Bronchial epithelial cell (primary cell): Measurements from ENCODE around the gene ASPG. TPM values are rescaled to one million over a fixed set of nuclear protein-coding genes. Genes with fewer than 3 reads are reported as not detected.
A peak's percentile ranks its signal among the peaks of the same experiment; 100 is the strongest.

ENCODE experiments used
- DNase-seq: peaks from one replicate; pipeline ENCODE4 v3.0.0-alpha.2; 2010; ENCODE audit warnings: low read depth
- FAIRE-seq: peaks from 2 replicates; lab custom pipeline; 2011; peaks lifted over from hg19 to GRCh38; lab: Jason Lieb, UNC
- H3K27me3 ChIP-seq: 2 replicates; pipeline ENCODE4 v1.5.1; 2011; ENCODE audit warnings: low read length; ENCODE audit not compliant: control insufficient read depth, insufficient read depth
- H3K36me3 ChIP-seq: 2 replicates; pipeline ENCODE4 v1.5.1; 2011; ENCODE audit warnings: low read length; ENCODE audit not compliant: control insufficient read depth, insufficient read depth
- H3K4me3 ChIP-seq: 2 replicates; pipeline ENCODE4 v1.5.1; 2011; ENCODE audit warnings: mild to moderate bottlenecking, low read depth, low read length, control low read depth
- total RNA-seq: library from RNA; depleted of rRNA; stranded (reverse); fragments of >200 nt; gene quantifications from 2 replicates; pipeline ENCODE4 v1.2.1, GENCODE V29; 2014
- TF ChIP-seq, protein P1 (sequence below): IDR thresholded peaks from 2 replicates; pipeline ENCODE4 v1.5.1; 2011; ENCODE audit warnings: mild to moderate bottlenecking, moderate library complexity, low read length, control low read depth, inconsistent platforms; ENCODE audit not compliant: insufficient read depth, severe bottlenecking

Gene ASPG
- total RNA-seq, 1 donor from 2014 or later: 0.53 TPM

DNA sequence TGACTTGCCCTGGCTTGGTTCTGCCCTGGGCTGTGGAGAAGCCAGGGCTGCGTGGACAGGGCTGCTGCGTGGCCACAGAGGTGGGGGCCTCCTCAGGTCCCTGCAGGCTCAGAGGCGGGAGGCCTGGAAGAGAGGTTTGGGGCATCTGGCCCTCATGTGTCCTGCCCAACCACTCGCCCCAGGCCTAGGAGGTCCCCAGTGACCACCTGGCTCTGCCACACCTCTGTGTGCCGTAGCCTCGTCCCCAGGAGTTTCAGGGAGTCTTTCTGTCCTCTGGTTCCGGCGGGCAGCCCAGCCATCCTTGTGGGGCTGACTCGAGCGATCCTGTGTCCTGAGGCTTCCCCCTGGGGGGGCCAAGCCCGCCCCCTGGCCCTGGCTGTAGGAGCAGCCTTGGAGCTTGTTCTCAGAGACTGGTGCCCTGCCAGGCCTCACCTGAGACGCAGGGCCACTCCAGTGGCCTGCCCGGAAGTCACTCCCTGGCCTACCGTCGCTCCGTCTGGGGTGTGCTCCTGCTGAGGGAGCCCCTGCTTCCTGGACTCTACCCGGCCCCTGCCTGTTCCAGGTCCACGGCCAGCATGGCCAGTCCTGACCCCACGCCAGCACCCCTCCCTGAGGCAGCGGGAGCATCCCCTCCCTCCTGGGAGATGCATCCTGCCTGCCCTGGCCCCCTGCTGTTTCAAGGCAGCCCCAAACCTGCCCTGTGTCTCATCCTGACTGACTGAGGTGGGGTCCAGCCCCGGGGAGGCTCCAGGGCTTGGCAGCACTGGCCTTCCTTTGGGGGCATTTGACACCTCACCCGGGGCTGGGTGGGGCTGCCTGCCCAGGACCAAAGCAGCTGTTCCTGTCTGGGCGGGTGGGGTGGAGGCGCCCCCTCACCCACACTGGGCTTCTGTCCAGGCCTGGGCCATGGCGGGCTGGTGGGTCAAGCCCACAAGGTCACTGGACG is 13.9 kb downstream of the ASPG start:
- no peak for FAIRE-seq
- H3K36me3 ChIP-seq: no peaks in the 10 kb centered on the region
- no peak overlapping the region for H3K4me3 ChIP-seq
- no peaks in the 10 kb centered on the region for H3K27me3 ChIP-seq
- DNase-seq: no peak
- TF ChIP-seq, protein P1, sequence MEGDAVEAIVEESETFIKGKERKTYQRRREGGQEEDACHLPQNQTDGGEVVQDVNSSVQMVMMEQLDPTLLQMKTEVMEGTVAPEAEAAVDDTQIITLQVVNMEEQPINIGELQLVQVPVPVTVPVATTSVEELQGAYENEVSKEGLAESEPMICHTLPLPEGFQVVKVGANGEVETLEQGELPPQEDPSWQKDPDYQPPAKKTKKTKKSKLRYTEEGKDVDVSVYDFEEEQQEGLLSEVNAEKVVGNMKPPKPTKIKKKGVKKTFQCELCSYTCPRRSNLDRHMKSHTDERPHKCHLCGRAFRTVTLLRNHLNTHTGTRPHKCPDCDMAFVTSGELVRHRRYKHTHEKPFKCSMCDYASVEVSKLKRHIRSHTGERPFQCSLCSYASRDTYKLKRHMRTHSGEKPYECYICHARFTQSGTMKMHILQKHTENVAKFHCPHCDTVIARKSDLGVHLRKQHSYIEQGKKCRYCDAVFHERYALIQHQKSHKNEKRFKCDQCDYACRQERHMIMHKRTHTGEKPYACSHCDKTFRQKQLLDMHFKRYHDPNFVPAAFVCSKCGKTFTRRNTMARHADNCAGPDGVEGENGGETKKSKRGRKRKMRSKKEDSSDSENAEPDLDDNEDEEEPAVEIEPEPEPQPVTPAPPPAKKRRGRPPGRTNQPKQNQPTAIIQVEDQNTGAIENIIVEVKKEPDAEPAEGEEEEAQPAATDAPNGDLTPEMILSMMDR: no peak

DNA sequence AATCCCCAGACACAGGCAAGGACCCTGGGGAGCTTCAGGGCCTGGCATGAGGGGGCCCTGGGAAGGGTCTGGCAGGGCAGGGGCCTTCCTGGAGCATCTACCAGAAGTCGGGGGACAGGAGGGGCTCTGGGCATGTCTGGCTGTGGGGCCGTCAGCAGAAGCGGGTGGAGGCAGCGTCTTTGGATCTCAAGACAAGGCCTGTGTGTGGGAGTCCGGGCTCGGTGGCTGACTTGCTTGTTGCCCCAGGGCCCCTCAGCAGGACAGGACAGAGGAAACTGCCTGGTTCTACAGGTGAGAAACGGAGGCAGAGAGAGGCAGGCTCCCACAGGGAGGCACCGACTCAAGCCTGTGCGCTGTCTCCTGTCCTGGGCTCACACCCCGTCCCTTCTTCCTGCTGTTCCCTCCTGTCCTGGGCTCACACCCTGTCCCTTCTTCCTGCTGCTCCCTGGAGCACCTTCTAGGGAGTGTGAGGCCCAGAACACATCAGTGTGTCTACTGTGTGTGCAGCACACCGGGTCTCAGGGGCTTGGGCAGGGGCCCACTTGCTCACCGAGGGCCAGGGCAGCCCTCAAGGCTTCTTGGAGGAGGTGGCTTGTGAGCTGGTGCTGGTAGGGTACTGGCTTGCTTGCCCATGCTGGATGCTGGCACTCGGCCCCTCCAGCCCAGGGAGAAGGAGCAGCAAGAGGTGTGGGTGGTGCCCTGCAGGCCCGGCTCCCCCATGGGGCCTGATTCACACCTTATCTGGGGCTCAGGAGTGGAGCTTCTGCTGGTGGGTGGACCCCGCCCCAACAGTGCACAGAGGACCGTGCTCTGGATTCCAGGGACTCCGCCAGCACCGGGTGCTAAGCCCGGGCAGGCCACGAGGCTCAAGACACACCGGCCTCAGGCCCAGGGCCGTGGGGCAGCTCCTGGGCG is 14.9 kb downstream of the ASPG start:
- FAIRE-seq (no peak), DNase-seq (peak; percentile 33)
- TF ChIP-seq, protein P1: no peak
- H3K4me3 ChIP-seq: no peak overlapping the region
- H3K27me3 ChIP-seq: no peaks in the 10 kb centered on the region
- H3K36me3 ChIP-seq: no peaks in the 10 kb centered on the region

DNA sequence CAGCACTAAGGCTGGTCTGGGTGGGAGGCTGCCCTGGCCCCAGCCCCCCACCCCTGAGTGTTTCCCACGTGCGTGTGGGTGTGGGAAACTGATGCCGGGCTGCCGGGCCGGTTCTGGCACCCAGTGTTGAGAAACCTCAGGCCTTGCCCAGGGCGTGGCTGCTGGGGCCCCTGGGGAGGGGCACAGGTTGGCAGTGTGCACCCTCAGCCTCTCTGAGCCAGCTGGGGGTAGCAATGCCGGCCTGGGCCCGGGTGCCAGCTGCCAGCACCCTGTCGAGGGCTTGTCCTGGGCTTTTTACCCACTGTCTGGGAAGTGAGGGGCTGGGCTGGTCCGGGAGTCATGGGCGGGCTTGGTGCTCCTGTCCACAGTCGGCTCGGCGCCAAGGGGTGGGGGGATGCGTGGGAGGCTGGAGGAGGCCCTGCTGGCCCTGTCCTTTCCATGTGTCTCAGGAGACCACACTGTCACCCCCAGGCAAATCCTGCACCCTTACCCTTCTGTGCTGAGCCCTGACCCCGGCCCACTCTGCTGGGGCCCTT is 15.7 kb downstream of the ASPG start:
- Histone ChIP-seq H3K36me3 (no peaks in the 10 kb centered on the region), H3K4me3 (no peak overlapping the region), H3K27me3 (no peaks in the 10 kb centered on the region)
- FAIRE-seq (no peak), DNase-seq (peak; percentile 34)
- TF ChIP-seq, protein P1: no peak

DNA sequence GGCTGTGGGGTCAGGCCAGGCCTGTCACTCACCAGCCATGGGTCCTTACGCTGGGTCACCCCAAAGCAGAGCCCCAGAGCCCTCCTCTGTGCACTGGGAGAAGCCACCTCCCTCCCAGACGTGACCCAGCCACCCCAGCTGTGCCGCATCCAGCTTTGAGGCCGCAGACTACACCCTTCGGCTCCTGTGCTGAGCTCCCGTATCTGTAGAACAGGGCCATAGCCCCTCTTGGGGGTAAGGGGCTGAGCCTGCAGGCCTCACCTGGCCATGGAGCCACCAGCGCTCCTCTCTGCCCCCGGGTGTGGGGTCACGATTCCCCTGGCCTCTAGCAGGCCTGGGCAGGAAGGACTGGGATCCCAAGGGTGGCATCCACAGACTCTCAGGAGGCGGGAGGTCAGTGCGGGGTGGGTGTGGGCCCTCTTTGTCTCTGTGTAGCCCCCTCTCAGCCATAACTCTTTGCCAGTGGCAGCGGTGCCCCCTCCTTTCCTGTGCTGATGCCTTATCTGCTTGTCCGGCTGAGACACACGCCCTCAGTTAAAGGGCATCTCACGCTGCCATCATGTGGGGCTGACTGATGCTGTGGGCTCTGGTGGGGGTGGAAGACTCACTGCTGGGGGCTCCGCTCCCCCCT is 16.3 kb downstream of the ASPG start:
- Histone ChIP-seq H3K36me3 (no peaks in the 10 kb centered on the region), H3K4me3 (no peak overlapping the region), H3K27me3 (no peaks in the 10 kb centered on the region)
- no peak for DNase-seq
- no peak for FAIRE-seq
- TF ChIP-seq, protein P1: no peak

DNA sequence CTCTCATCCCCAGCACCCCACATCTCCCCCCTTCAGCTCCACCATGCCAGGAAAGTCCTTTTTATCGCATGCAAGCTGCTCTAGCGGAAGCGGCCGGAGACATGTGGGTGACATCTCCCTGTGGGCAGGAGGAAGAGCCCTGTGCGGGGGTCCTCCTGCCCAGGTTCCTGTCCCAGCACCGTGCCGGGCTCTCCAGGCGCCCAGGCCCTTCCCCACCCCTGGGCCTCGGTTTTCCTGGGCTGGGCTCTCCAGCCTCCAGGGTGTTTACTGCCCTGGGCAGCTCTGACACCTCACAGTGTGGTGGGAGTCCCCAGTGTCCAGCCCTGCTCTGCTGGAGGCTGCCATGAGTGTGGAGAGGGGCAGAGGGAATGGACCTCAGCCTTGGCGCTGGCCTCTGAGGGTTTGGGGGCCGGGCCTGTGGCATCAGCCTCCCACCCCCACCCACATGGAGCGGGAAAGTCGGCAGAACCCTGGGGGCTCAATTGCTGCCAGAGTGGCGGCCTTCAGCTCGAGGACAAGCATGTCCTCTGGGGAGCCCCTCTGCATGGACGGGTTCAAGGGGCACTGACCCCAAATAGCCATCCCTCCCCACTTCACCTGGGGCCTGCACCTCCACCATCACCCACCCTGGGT is 16.9 kb downstream of the ASPG start:
- no peak for FAIRE-seq
- TF ChIP-seq, protein P1: no peak
- H3K36me3 ChIP-seq: no peaks in the 10 kb centered on the region
- H3K4me3 ChIP-seq: no peak overlapping the region
- no peak for DNase-seq
- no peaks in the 10 kb centered on the region for H3K27me3 ChIP-seq
